ENCODE measurements around the gene C1QTNF7. TPM values are rescaled to one million over a fixed set of nuclear protein-coding genes. Genes with fewer than 3 reads are reported as not detected.

C1QTNF7 gene
- total and polyA plus RNA-seq, 2 of the 13 experiments (the other 11 are each of a cell fraction or from before 2014, with no cell fraction given), result not detected

- no peak overlapping the region for H2AFZ ChIP-seq (ENCODE audit: low read length)
- intact Hi-C loops (cut with micrococcal nuclease; ENCODE audit: unreplicated experiment) (loop anchor here (10.0 kb wide), 1 partner anchor 795 kb away; no protein-coding TSS in a partner anchor), in situ Hi-C loops (cut with HindIII; ENCODE audit: extremely low pct_ligation_motif_present, low pct_unique_long_range_greater_than_20kb) (no loop called here)
- ChIA-PET POLR2A (interaction anchor here (1.0 kb wide), 1 partner anchor 9 kb away, joined by 4 read pairs; no protein-coding TSS in a partner anchor), CTCF (ENCODE audit: low intra/inter-chr PET ratio, low total read pairs) (no interaction called here)
- DNase-seq (ENCODE audit: low spot score), result no peak
- no peaks in the 10 kb centered on the region for H3K9me3 ChIP-seq (ENCODE audit: low read length)
- no TSS peak for BruUV-seq (replicated peaks)
- ATAC-seq, result no peak
- H3K27me3 ChIP-seq (ENCODE audit: control insufficient read depth in 1 of 2, insufficient read depth in 2 of 2, low read length in 2 of 2), result peaks cover 0 to 15% of the 10 kb centered on the region in 2 experiments; a peak in 1 of 5 replicates
- no peak overlapping the region for H3K9ac ChIP-seq (ENCODE audit: insufficient read depth, low read depth, low read length)
- FAIRE-seq, result no peak
- no peaks in the 10 kb centered on the region for H3K79me2 ChIP-seq (ENCODE audit: insufficient read depth, low read length)
- H3K36me3 ChIP-seq (replicated peaks in 1 of 2; ENCODE audit: control insufficient read depth in 1 of 2, insufficient read depth in 2 of 2, low read length in 2 of 2), result no peaks in the 10 kb centered on the region
- 3% methylated on average over 3 of the region's 3 CpGs for WGBS (ENCODE audit: low lambda C conversion rate)
- peak overlapping the region; percentile 59 for H3K4me2 ChIP-seq (ENCODE audit: low read depth, low read length)
- no peak overlapping the region for H3K27ac ChIP-seq (ENCODE audit: extremely low read length, insufficient read depth, low read length)
- H3K4me3 ChIP-seq (replicated peaks in 1 of 3; ENCODE audit: insufficient read depth in 1 of 3, low read depth in 2 of 3, low read length in 3 of 3), result peak overlapping the region in 1 of 3 experiments; percentile 26; a peak in 1 of 6 replicates
- H3K4me1 ChIP-seq (ENCODE audit: insufficient read depth, low read length), result no peaks in the 10 kb centered on the region
- no peaks in the 10 kb centered on the region for H4K20me1 ChIP-seq (ENCODE audit: insufficient read depth, low read length)
- no peak for TF ChIP-seq REPIN1 (CRISPR knock-in tag; IDR thresholded peaks at IDR 0.05; ENCODE audit: borderline replicate concordance, low read depth)
- TF ChIP-seq KMT2B (CRISPR knock-in tag; IDR thresholded peaks at IDR 0.05), result no peak
- no peak for TF ChIP-seq MIER2 (CRISPR knock-in tag; IDR thresholded peaks at IDR 0.05)
- TF ChIP-seq ZIK1 (CRISPR knock-in tag; IDR thresholded peaks at IDR 0.05; ENCODE audit: borderline replicate concordance, low read depth), result no peak
- TF ChIP-seq DMTF1 (CRISPR knock-in tag; IDR thresholded peaks at IDR 0.05), result no peak
- no peak for TF ChIP-seq HBP1 (CRISPR knock-in tag; IDR thresholded peaks at IDR 0.05; ENCODE audit: low read depth)
- no peak for TF ChIP-seq RFX3 (CRISPR knock-in tag; IDR thresholded peaks at IDR 0.05)
- no peak for TF ChIP-seq ZNF280B (CRISPR knock-in tag; IDR thresholded peaks at IDR 0.05; ENCODE audit: borderline replicate concordance)
- no peak for TF ChIP-seq MAZ (IDR thresholded peaks at IDR 0.05; ENCODE audit: borderline replicate concordance, low read depth, low read length)
- TF ChIP-seq MAZ (CRISPR knock-in tag; IDR thresholded peaks at IDR 0.05; ENCODE audit: low read depth), result no peak
- TF ChIP-seq MEIS2 (CRISPR knock-in tag; IDR thresholded peaks at IDR 0.05), result no peak
- TF ChIP-seq KLF15 (CRISPR knock-in tag; IDR thresholded peaks at IDR 0.05; ENCODE audit: borderline replicate concordance), result no peak
- no peak for TF ChIP-seq BCL3 (CRISPR knock-in tag; IDR thresholded peaks at IDR 0.05)
- no peak for TF ChIP-seq ZNF619 (CRISPR knock-in tag; IDR thresholded peaks at IDR 0.05)
Observed at GRCh38 chr4:15470128-15470475, 42.3 kb downstream of the C1QTNF7 start.
